Motor neuron (in vitro differentiated cells): ENCODE results near the gene TBC1D4. TPM values are rescaled to one million over a fixed set of nuclear protein-coding genes. Genes with fewer than 3 reads are reported as not detected.

Experiments used
- ATAC-seq, 8 experiments: fragments of 200-7000 bp; cut with Tn5 transposase; replicated peaks in 6 of 8; 2 replicates each; pipeline ENCODE4 v1.8.0; 2021; ENCODE audit warnings: mild to moderate bottlenecking in 8 of 8, moderate library complexity in 8 of 8
- H3K27ac ChIP-seq, 2 donors: fragments of 250-450 bp; sonication (Bioruptor Pico); 2 replicates each; pipeline ENCODE4 v1.9.0; 2021; ENCODE audit warnings: antibody characterized with exemption in 2 of 2, mild to moderate bottlenecking in 2 of 2, moderate library complexity in 1 of 2
- H3K4me1 ChIP-seq, 2 donors: fragments of 250-450 bp; sonication (Bioruptor Pico); replicated peaks in 1 of 2; 2 replicates each; pipeline ENCODE4 v1.6.1; 2021; ENCODE audit warnings: antibody characterized with exemption in 2 of 2, mild to moderate bottlenecking in 2 of 2, moderate library complexity in 1 of 2
- H3K4me3 ChIP-seq, 5 donors: fragments of 250-450 bp; sonication (Bioruptor Pico); 2 replicates each; pipeline ENCODE4 v1.9.0; 2021; ENCODE audit warnings: antibody characterized with exemption in 5 of 5, mild to moderate bottlenecking in 5 of 5, moderate library complexity in 4 of 5
- WGBS, 10 experiments: fragments of 450-650 bp; shearing (Covaris generic); methylation state at CpG; one replicate each; pipeline ENCODE4 v1.0.0; 2022; 5-methylcytosine and 5-hydroxymethylcytosine counted together
- in situ Hi-C, 9 experiments: fragments of 400-800 bp; cut with MboI; loops; one replicate each; pipeline ENCODE4 v1.15.0; 2021; ENCODE audit warnings: low sequenced_read_pairs in 9 of 9, low pct_unique_long_range_greater_than_20kb in 2 of 9; ENCODE audit not compliant: unreplicated experiment in 9 of 9
- total RNA-seq, 8 experiments: library from RNA; unstranded; fragments of 300-600 nt; gene quantifications; 2 replicates each; pipeline versions ENCODE4 v1.2.3 to v1.2.4, GENCODE V29; 2022

Gene TBC1D4
- total RNA-seq, 8 experiments from 2014 or later: 5.3 to 13.3 (median 7.7) TPM

DNA sequence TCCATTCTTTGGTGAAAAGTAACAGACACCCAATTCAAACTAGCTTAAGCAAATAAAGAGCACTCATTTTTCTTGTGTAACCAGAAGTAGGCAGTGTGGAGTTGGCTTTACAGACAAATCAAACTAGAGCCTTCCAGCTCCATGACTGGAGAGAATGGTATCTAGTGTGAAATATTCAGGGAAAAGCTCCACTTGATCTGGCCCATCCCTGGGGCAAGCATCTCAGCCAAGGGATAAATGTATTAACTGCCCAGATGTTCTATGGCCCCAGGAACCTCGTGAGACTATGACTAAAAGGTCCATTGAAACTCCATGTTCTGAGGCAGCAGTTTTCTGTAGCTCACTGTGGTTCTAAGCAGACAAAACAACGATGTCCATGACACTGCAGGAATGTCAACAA is 49.9 kb downstream of the TBC1D4 start:
- in situ Hi-C loops: no loop called here
- Histone ChIP-seq H3K4me1 (no peaks in the 10 kb centered on the region), H3K27ac (no peak overlapping the region), H3K4me3 (no peak overlapping the region)
- 0 to 94% (median 44%) methylated on average over 1 to 2 of the region's 2 CpGs; no CpG with 5 or more reads in 2 of the 10 experiments for WGBS, 10 experiments
- peak in 3 of 8 experiments; percentile 75 to 100 (median 99) for ATAC-seq

DNA sequence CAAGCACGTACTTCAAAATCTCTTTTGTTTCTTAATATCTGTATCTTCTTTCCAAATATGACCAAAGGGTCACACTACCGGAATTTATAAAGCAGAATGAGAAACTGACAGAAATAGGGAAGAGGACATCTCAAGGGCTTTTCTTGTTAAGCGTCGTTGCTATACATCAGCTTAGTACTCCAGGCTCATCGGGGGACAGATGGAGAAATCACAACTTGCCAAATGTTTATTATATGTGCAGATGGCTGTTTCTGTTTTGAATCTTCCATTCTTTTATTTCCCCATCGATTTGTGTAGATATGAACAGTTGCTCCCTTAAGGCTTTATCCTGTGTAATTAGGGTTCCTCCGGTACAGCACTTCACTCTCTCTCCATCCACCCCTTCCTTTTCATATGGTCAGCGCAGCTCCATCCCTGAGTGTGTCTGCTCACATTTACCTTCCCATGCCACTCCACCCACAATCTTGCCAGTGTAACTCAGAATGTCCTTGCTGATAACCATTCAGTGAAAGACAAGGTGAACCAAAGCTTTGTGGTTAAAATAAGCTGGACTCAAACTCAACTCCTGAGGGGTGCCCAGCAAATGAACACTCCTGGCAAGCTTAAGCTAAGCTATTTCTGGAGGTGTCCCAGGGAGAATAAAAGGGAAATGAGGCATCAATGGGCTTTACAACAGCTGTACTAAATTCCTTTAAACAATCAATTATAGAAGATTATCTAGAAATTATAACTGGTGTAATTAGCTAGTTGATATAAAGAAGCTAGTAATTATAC is 51.3 kb downstream of the TBC1D4 start:
- WGBS, 10 experiments: 64 to 93% (median 87%) methylated on average over 3 to 8 of the region's 8 CpGs; no CpG with 5 or more reads in 1 of the 10 experiments
- Histone ChIP-seq H3K27ac (no peak overlapping the region), H3K4me1 (no peaks in the 10 kb centered on the region), H3K4me3 (no peak overlapping the region)
- in situ Hi-C loops: no loop called here
- ATAC-seq: no peak

DNA sequence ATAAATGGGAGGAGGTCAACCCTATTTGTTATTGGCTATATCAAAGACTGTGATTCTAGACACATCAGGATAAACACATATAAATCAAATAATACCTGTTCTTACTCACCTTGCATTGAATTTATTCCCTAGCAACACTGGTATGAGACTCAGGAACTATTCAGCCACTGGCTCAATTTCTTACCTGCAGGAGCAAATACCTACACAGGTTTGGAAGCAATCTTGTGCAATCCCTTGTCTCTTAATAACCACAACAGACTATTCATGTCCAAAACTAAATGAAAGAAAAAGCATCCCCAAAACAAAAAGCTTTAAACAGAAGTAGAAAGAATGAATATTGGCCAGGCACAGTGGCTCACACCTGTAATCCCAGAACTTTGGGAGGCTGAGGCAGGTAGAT is 55.5 kb downstream of the TBC1D4 start:
- H3K4me1 ChIP-seq: no peaks in the 10 kb centered on the region
- no peak for ATAC-seq
- in situ Hi-C loops: no loop called here
- no peak overlapping the region for H3K4me3 ChIP-seq
- no peak overlapping the region for H3K27ac ChIP-seq

DNA sequence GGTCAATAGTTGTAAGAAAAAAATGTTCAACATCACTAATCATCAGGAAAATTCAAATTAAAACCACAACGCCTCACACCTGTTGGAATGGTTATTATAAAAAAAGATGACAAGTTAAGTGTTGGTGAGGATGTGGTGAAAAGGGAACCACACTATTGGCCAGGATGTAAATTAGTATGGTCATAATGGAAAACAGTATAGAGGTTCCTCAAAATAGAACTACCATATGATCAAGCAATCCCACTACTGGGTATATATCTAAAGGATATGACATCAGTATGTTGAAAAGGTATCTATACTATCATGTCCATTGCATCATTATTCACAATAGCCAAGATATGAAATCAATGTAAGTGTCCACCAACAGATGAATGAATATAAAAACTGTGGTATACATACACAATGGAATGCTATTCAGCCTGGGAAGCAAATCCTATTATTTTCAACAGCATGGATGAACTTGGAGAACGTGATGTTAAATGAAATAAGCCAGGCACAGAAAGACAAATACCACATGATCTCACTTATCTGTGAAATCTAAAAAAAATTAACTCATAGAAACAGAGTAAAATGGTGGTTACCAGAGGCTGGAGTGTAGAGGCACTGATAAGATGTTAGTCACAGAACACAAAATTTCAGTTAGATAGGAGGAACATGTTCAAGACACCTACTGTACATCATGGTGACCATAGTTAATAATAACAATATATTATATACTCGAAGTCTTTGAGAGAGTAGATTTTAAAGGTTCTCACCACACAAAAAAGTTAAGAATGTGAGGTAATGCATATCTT is 56.6 kb downstream of the TBC1D4 start:
- WGBS, 10 experiments: 57 to 100% (median 94%) methylated on average over 1 to 3 of the region's 3 CpGs
- Histone ChIP-seq H3K4me3 (no peak overlapping the region), H3K4me1 (no peaks in the 10 kb centered on the region), H3K27ac (no peak overlapping the region)
- no peak for ATAC-seq
- in situ Hi-C loops: no loop called here

DNA sequence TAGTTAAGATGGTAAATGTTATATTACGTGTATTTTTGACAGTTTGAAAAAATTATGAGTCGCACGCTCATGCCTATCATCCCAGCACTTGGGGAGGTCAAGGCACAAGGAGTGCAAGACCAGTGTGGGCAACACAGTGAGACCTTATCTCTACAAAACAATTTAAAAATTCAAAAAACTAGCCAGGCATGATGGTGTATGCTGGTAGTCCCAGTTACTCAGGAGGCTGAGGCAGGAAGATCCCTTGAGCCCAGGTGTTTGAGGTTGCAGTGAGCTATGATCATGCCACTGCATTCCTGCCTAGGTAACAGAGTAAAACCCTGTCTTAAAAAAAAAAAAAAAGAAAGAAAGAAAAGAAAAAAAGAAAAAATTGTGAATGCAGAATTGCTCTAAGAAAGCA is 58.0 kb downstream of the TBC1D4 start:
- 90 to 100% (median 100%) methylated on average over 1 to 3 of the region's 3 CpGs; no CpG with 5 or more reads in 2 of the 10 experiments for WGBS, 10 experiments
- no peaks in the 10 kb centered on the region for H3K4me1 ChIP-seq
- ATAC-seq: no peak
- in situ Hi-C loops: no loop called here
- no peak overlapping the region for H3K27ac ChIP-seq
- H3K4me3 ChIP-seq: no peak overlapping the region

DNA sequence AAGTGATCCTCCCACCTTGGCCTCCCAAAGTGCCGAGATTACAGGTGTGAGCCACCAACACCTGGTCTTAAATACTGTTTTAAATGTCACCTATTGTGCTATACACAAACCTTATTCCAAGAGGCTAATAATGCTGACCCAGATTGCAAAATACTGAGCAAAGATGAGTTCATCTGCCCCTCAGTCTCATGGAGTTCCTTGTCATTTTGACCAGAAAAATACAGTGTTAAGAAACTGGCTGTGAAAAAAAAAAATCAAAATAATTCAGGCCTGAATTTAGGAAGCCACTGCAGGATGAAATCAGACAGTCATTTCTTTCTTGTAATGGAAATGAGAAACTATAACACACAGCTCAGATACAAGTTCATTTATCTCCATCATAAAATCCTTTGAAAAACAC is 59.9 kb downstream of the TBC1D4 start:
- whole genome bisulfite sequencing, 10 experiments: 63 to 100% (median 100%) methylated on average over 1 of the region's 1 CpG; no CpG with 5 or more reads in 2 of the 10 experiments
- no peak for ATAC-seq
- Histone ChIP-seq H3K27ac (no peak overlapping the region), H3K4me3 (no peak overlapping the region), H3K4me1 (peaks cover 0 to 13% of the 10 kb centered on the region in 2 donors)
- in situ Hi-C loops: no loop called here

DNA sequence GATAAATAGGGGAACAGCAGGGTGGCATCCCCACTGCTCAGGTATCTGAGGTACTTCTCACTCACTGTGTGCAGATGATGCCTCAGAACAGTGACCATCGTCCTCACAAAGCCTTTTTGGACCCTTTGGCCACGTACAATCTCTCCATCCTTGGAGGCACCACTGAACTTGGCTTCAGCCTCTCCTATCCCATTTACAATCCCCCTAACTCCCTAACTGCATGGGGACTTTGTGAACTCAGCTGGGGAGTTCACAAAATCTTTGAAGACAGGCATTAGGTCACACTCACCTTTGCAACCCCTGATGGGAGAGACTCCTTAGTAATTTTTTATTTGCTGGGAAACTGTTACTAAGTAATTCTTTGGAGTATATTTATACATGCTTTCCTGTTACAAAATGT is 60.8 kb downstream of the TBC1D4 start:
- peaks cover 8 to 19% of the 10 kb centered on the region in 2 donors for H3K4me1 ChIP-seq
- H3K4me3 ChIP-seq: no peak overlapping the region
- 80 to 100% (median 88%) methylated on average over 1 to 2 of the region's 2 CpGs; no CpG with 5 or more reads in 4 of the 10 experiments for WGBS, 10 experiments
- in situ Hi-C loops: no loop called here
- no peak overlapping the region for H3K27ac ChIP-seq
- no peak for ATAC-seq

DNA sequence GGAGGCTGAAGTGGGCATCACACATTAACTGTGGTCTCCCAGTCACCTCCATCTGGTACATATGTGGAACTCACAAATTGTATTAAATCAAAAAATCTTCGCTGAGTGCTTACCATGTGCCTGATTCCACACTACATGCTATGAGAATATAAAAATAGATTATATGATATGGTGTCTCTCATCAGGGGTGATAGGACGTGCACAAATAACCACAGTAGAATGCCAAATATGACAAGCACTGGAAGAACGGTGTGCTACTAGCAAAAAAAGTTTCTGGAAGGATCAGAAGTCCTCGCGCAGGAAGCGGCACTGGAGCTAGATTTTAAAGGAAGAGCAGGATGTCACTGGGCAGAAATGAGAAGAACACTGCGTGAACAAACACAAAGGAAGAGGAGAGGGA is 62.3 kb downstream of the TBC1D4 start:
- H3K4me1 ChIP-seq: peaks cover 14 to 19% of the 10 kb centered on the region in 2 donors
- in situ Hi-C loops: no loop called here
- WGBS, 10 experiments: 89 to 100% (median 96%) methylated on average over 1 to 7 of the region's 7 CpGs
- no peak overlapping the region for H3K4me3 ChIP-seq
- no peak for ATAC-seq
- H3K27ac ChIP-seq: no peak overlapping the region

DNA sequence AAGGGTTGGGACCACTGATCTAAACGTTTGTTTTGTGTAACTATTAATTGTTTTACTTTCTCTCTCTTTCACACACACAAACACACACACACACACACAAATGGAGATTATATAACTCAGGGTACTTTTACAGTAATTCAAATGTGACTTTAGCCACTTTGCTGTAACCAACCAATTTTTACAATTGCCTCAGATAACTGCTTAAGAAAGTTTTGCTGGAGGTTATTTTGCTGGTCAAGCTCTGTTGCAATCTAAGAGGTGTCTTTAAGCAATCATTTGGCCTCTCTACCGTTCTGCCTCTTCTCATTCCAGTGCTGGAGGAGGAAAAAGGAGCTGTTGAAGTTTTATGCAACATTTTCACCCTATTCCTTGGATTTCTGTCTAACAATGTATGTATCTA is 63.0 kb downstream of the TBC1D4 start:
- in situ Hi-C loops: no loop called here
- H3K27ac ChIP-seq: no peak overlapping the region
- H3K4me1 ChIP-seq: peaks cover 14 to 24% of the 10 kb centered on the region in 2 donors
- WGBS, 10 experiments: 0 to 83% (median 67%) methylated on average over 1 to 2 of the region's 2 CpGs; no CpG with 5 or more reads in 2 of the 10 experiments
- no peak overlapping the region for H3K4me3 ChIP-seq
- no peak for ATAC-seq

DNA sequence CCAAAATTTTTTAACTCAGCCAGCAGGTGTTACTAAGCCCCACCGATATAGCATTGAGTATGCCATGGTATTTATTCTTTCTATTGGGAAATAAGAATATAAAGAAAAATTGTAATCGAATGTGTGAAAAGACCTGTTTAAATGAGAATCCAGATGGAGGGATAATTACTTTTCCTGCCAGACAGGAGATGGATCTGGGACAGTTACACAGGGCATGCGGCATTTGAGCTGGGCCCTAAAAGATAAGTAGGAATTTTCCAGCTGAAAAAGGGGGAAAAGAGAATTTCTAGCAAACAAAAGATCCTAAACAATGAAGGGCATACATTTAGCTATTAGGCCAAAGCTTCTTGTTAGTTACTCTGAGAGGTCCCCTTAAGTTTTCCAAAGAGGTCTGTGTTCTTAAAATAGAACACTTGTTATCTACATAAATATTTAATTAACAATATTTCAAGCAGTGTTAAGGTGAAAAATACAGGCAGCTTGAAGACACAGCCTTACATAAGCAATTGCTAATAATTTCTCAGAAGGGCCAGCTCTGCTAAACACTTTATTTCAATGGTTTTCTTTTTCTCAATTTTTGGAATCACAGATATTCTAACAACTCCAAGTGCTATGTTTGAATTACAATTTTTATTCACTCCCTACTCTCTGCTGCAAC is 63.7 kb downstream of the TBC1D4 start:
- 70 to 100% (median 87%) methylated on average over 1 to 3 of the region's 3 CpGs; no CpG with 5 or more reads in 1 of the 10 experiments for WGBS, 10 experiments
- ATAC-seq: no peak
- Histone ChIP-seq H3K4me1 (peaks cover 14 to 25% of the 10 kb centered on the region in 2 donors), H3K27ac (no peak overlapping the region), H3K4me3 (no peak overlapping the region)
- in situ Hi-C loops: no loop called here

DNA sequence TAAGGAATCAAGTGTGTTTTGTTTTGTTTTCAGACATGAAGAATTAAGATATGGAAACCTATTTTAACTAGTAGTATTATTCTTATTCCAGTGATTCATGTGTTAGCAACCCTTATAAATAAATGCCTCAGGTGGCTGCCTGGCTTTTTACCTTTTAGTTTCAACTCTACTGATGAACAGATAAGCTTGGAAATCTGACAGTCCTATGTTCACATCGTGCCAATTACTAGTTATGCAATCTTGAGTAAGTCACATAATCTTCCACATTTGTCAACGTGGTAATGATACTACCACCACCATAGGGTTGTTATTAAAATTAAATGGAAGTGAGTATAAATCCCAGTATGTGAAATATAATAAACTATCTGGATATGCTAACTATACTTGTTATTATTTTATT is 64.3 kb downstream of the TBC1D4 start:
- ATAC-seq: no peak
- Histone ChIP-seq H3K4me1 (peaks cover 14 to 25% of the 10 kb centered on the region in 2 donors), H3K27ac (no peak overlapping the region), H3K4me3 (no peak overlapping the region)
- in situ Hi-C loops: no loop called here
- WGBS, 10 experiments: 0 to 100% (median 75%) methylated on average over 1 to 2 of the region's 2 CpGs; no CpG with 5 or more reads in 1 of the 10 experiments

DNA sequence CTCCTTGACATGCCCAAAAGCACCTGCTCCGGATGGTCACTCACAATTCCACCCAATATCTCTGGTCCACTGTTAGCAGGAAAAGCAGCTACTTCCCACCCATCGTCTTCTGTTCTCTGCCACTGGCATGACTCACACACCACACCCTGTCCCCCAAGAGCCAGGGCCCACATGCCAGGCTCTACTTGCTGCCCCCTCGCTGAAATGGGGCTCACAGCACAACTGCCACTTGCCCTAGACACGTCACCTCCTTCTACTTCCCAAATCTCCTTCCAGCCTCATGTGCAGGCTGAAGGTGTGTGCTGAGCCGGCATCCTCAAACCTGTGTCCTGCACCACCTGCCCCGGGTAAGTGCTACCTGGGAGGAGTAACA is 65.0 kb downstream of the TBC1D4 start:
- no peak overlapping the region for H3K4me3 ChIP-seq
- H3K4me1 ChIP-seq: peaks cover 14 to 25% of the 10 kb centered on the region in 2 donors
- in situ Hi-C loops: no loop called here
- H3K27ac ChIP-seq: no peak overlapping the region
- WGBS, 10 experiments: 83 to 100% (median 95%) methylated on average over 1 to 3 of the region's 6 CpGs; no CpG with 5 or more reads in 4 of the 10 experiments
- peak in 2 of 8 experiments; percentile 8 to 13 for ATAC-seq
